ENCODE data around the gene PRRT1B. TPM values are rescaled to one million over a fixed set of nuclear protein-coding genes. Genes with fewer than 3 reads are reported as not detected.

The PRRT1B gene
- polyA plus RNA-seq, 3 donors, result not detected

GRCh38 chr9:131601683-131602181 lies 56.4 kb downstream of the PRRT1B start:
- WGBS (ENCODE audit: insufficient coverage), result 80% methylated on average over 4 of the region's 14 CpGs
- H3K9me3 ChIP-seq (replicated peaks in 1 of 2; ENCODE audit: control insufficient read depth in 1 of 2, insufficient read depth in 1 of 2, low read length in 2 of 2), result no peaks in the 10 kb centered on the region
- no peak overlapping the region for H3K4me3 ChIP-seq (replicated peaks in 1 of 3; ENCODE audit: low read depth in 2 of 3, low read length in 3 of 3)
- H3K36me3 ChIP-seq (replicated peaks in 1 of 2; ENCODE audit: control insufficient read depth in 1 of 2, insufficient read depth in 2 of 2, low read length in 2 of 2), result peaks cover 53 to 79% of the 10 kb centered on the region in 2 donors
- no peaks in the 10 kb centered on the region for H3K9me3 Mint-ChIP-seq
- peaks cover 6% of the 10 kb centered on the region for H3K79me2 ChIP-seq (ENCODE audit: insufficient read depth, low read length)
- no peak overlapping the region for H2AFZ ChIP-seq (ENCODE audit: insufficient read depth, low read depth, low read length, poor library complexity, severe bottlenecking)
- H3K27me3 Mint-ChIP-seq (ENCODE audit: low read depth in 3 of 3), result peaks cover 0 to 1% (median 0%) of the 10 kb centered on the region in 3 donors
- H3K27ac ChIP-seq (ENCODE audit: low read depth in 1 of 2, low read length in 2 of 2), result peak overlapping the region in 1 of 2 donors; percentile 74
- peaks cover 31% of the 10 kb centered on the region for H4K20me1 ChIP-seq (ENCODE audit: insufficient read depth, low read length)
- DNase-seq, result no peak
- intact Hi-C loops (cut with micrococcal nuclease), result no loop called here
- H3K4me1 ChIP-seq (ENCODE audit: control insufficient read depth in 1 of 2, insufficient read depth in 2 of 2, low read length in 2 of 2), result peaks cover 43 to 54% of the 10 kb centered on the region in 2 donors
- H3K4me1 Mint-ChIP-seq, result peaks cover 49% of the 10 kb centered on the region
- no peak overlapping the region for H3K9ac ChIP-seq (ENCODE audit: insufficient read depth, low read length, poor library complexity, severe bottlenecking)
- peak overlapping the region in 1 of 7 donors; percentile 55 for H3K27ac Mint-ChIP-seq
- H3K4me2 ChIP-seq (replicated peaks; ENCODE audit: extremely low read depth, low read length, poor library complexity, severe bottlenecking), result no peak overlapping the region
- H3K36me3 Mint-ChIP-seq, result peaks cover 89% of the 10 kb centered on the region in 2 donors
- TF ChIP-seq, protein P1, sequence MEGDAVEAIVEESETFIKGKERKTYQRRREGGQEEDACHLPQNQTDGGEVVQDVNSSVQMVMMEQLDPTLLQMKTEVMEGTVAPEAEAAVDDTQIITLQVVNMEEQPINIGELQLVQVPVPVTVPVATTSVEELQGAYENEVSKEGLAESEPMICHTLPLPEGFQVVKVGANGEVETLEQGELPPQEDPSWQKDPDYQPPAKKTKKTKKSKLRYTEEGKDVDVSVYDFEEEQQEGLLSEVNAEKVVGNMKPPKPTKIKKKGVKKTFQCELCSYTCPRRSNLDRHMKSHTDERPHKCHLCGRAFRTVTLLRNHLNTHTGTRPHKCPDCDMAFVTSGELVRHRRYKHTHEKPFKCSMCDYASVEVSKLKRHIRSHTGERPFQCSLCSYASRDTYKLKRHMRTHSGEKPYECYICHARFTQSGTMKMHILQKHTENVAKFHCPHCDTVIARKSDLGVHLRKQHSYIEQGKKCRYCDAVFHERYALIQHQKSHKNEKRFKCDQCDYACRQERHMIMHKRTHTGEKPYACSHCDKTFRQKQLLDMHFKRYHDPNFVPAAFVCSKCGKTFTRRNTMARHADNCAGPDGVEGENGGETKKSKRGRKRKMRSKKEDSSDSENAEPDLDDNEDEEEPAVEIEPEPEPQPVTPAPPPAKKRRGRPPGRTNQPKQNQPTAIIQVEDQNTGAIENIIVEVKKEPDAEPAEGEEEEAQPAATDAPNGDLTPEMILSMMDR (IDR thresholded peaks at IDR 0.05), result no peak
- no peaks in the 10 kb centered on the region for H3K27me3 ChIP-seq (ENCODE audit: control insufficient read depth in 2 of 2, insufficient read depth in 2 of 2, low read length in 2 of 2)
- no peak overlapping the region for H3K4me3 Mint-ChIP-seq

DNA sequence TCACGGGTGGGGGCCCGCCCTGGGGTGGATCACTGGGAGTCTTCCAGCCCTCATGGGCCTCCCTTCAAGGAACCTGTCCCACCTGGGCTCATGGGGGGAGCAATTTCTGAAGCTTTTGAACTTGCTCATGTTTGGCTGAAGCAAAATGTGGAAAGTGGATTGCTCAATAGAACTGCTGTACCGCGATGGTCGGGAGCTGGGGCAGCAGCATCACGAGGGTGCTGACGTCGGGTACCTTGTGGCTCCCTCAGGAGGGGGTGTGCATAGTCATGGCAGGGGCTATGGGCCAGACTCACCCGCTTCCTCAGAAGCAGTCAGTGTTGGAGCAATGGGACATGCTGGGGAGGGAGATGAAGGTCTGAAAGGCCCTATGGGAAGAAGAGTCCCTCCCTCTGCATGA lies 57.9 kb downstream of the PRRT1B start:
- H3K27ac ChIP-seq (ENCODE audit: low read depth in 1 of 2, low read length in 2 of 2), result peak overlapping the region in 1 of 2 donors; percentile 74
- H3K9ac ChIP-seq (ENCODE audit: insufficient read depth, low read length, poor library complexity, severe bottlenecking), result no peak overlapping the region
- peaks cover 4% of the 10 kb centered on the region for H3K79me2 ChIP-seq (ENCODE audit: insufficient read depth, low read length)
- peaks cover 28 to 40% of the 10 kb centered on the region in 2 donors for H3K4me1 ChIP-seq (ENCODE audit: control insufficient read depth in 1 of 2, insufficient read depth in 2 of 2, low read length in 2 of 2)
- peaks cover 66 to 84% of the 10 kb centered on the region in 2 donors for H3K36me3 ChIP-seq (replicated peaks in 1 of 2; ENCODE audit: control insufficient read depth in 1 of 2, insufficient read depth in 2 of 2, low read length in 2 of 2)
- intact Hi-C loops (cut with micrococcal nuclease), result no loop called here
- H3K4me3 ChIP-seq (replicated peaks in 1 of 3; ENCODE audit: low read depth in 2 of 3, low read length in 3 of 3), result no peak overlapping the region
- no peak overlapping the region for H3K4me3 Mint-ChIP-seq
- H3K36me3 Mint-ChIP-seq, result peaks cover 90 to 92% of the 10 kb centered on the region in 2 donors
- H3K27ac Mint-ChIP-seq, result peak overlapping the region; percentile 39 to 91 (median 73)
- WGBS (ENCODE audit: insufficient coverage), result 3% methylated on average over 7 of the region's 9 CpGs
- no peak overlapping the region for H3K4me2 ChIP-seq (replicated peaks; ENCODE audit: extremely low read depth, low read length, poor library complexity, severe bottlenecking)
- H3K9me3 Mint-ChIP-seq, result no peaks in the 10 kb centered on the region
- peaks cover 0 to 1% (median 0%) of the 10 kb centered on the region in 3 donors for H3K27me3 Mint-ChIP-seq (ENCODE audit: low read depth in 3 of 3)
- H4K20me1 ChIP-seq (ENCODE audit: insufficient read depth, low read length), result peaks cover 23% of the 10 kb centered on the region
- DNase-seq, result peak; percentile 72 to 82 (median 72)
- peaks cover 35% of the 10 kb centered on the region for H3K4me1 Mint-ChIP-seq
- no peaks in the 10 kb centered on the region for H3K27me3 ChIP-seq (ENCODE audit: control insufficient read depth in 2 of 2, insufficient read depth in 2 of 2, low read length in 2 of 2)
- TF ChIP-seq, protein P1 (IDR thresholded peaks at IDR 0.05), result no peak
- H3K9me3 ChIP-seq (replicated peaks in 1 of 2; ENCODE audit: control insufficient read depth in 1 of 2, insufficient read depth in 1 of 2, low read length in 2 of 2), result no peaks in the 10 kb centered on the region
- H2AFZ ChIP-seq (ENCODE audit: insufficient read depth, low read depth, low read length, poor library complexity, severe bottlenecking), result no peak overlapping the region
